Ovary (tissue), 3 donors: ENCODE measurements around the gene WIPF1.

Experiments used
- CTCF ChIP-seq, 3 donors: fragments of 450-650 bp in 2 of 3; fragments of 200-600 bp in 1 of 3; IDR thresholded peaks; one replicate each; pipeline versions ENCODE4 v1.5.1 to v1.8.0; 2016 to 2022; ENCODE audit warnings: antibody characterized with exemption in 3 of 3, mild to moderate bottlenecking in 1 of 3
- EP300 ChIP-seq: sonication (generic); formaldehyde crosslinking; IDR thresholded peaks from one replicate; pipeline ENCODE4 v1.6.1; 2017; ENCODE audit warnings: antibody characterized with exemption
- POLR2A ChIP-seq: fragments of 450-650 bp; IDR thresholded peaks from one replicate; pipeline ENCODE4 v1.6.1; 2017; ENCODE audit warnings: antibody characterized with exemption, mild to moderate bottlenecking, moderate library complexity
- donor health status: DM: no; HTN: no; CAD: no.

- TF ChIP-seq CTCF (IDR thresholded peaks at IDR 0.05) = no peak
- no peak for TF ChIP-seq POLR2A
- no peak for TF ChIP-seq EP300
Measured at GRCh38 chr2:174574657-174575056, 22.9 kb downstream of the WIPF1 start.
